T-helper 2 cell treated with Interferon-gamma antibody and Interleukin-4, amounts not matched to agents 5 μg/mL and 100 μg/mL, for 36 hours (primary cell): ENCODE results near the gene ASAP2.
"Not testable (repeated sequence)": the region's sequence is repeated elsewhere in the genome, so short reads cannot be mapped to it uniquely, and the experiment has no call there.

Experiments
- DNase-seq: peaks from one replicate; pipeline ENCODE4 v3.0.0; 2021; ENCODE audit warnings: low spot score
- H3K27ac Mint-ChIP-seq: one replicate; pipeline ENCODE4 v1.8.0; 2021; ENCODE audit warnings: mild to moderate bottlenecking, mixed read lengths
- H3K27me3 Mint-ChIP-seq: one replicate; pipeline ENCODE4 v1.8.0; 2021; ENCODE audit warnings: low read depth, mixed read lengths
- H3K36me3 Mint-ChIP-seq: one replicate; pipeline ENCODE4 v1.8.0; 2021; ENCODE audit warnings: low read depth, mixed read lengths
- H3K4me1 Mint-ChIP-seq: one replicate; pipeline ENCODE4 v1.8.0; 2021; ENCODE audit warnings: low read depth, mixed read lengths
- H3K4me3 Mint-ChIP-seq: one replicate; pipeline ENCODE4 v1.8.0; 2022; ENCODE audit warnings: mild to moderate bottlenecking, moderate library complexity, mixed read lengths
- H3K9me3 Mint-ChIP-seq: one replicate; pipeline ENCODE4 v1.8.0; 2021; ENCODE audit warnings: mixed read lengths

The ASAP2 gene

DNA sequence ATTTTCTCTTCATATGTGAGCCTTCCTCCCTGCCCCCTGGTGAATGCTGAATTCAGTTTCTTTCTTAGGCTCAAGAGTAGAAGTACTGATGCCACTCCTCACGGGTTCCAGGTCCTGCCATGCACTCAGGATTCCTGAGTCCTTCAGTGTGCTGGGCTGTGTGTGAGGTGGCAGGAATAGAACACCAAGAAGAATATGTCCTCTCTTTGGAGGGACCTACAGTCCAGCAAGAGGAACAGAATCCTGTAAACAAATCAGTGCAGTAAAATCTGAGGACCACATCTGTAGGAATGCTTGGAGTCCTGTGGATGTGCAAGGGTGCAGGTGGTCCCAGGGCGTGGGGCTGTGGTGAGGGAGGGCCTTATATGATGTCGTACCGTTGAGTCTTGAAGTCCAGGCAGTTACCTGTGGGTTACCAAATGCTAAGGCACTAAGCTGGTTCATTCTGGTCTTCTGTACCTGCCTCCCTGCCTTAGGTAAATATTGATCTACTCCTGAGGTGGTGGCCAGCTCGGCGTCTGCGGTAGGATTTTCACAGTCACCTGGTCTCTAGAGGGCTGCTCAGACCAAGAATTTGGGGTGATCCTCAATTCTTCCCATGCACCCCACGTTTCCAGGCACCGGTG, 5.5 kb downstream of the ASAP2 start:
- peaks cover 2% of the 10 kb centered on the region for H3K4me1 Mint-ChIP-seq
- no peak for DNase-seq
- H3K27ac Mint-ChIP-seq = no peak overlapping the region
- no peak overlapping the region for H3K4me3 Mint-ChIP-seq
- peaks cover 38% of the 10 kb centered on the region for H3K27me3 Mint-ChIP-seq
- H3K36me3 Mint-ChIP-seq = no peaks in the 10 kb centered on the region
- H3K9me3 Mint-ChIP-seq = no peaks in the 10 kb centered on the region

DNA sequence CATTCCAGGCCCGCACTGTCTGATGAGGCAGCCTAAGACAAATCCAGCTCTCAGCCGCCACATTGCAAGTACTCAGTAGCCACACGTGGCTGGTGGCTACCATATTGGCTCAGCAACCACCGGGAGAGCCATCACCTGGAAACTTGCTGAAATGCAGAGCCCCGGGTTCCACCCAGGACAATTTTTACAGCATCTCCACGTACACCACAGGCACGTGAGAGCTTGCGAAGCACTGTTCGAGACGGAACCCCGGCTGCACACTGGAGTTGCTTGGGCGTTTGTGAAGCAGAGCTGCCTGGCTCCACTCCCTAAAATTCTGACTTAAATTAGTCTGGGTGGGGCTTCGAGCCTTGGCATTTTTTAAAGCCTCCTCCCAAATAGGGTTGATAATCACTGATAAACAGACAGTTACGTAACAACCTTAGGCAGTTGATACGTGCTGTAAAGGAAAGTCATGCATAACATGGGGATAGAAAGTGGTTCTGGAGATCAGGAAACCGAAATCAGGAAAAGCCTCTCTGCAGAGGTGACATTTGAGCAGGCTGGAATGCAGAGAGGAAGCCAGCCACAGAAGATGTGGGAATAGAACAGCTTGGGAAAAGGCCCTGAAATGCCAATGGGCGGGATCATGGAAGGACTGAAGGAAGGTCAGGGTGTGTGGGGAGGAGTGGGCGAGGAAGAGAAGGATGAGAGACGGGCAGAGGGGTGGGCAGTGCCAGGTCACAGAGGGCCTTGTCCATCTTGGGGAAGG, 6.2 kb downstream of the ASAP2 start:
- no peaks in the 10 kb centered on the region for H3K9me3 Mint-ChIP-seq
- peaks cover 1% of the 10 kb centered on the region for H3K4me1 Mint-ChIP-seq
- H3K27ac Mint-ChIP-seq = no peak overlapping the region
- DNase-seq = no peak
- no peak overlapping the region for H3K4me3 Mint-ChIP-seq
- no peaks in the 10 kb centered on the region for H3K36me3 Mint-ChIP-seq
- H3K27me3 Mint-ChIP-seq = peaks cover 39% of the 10 kb centered on the region

DNA sequence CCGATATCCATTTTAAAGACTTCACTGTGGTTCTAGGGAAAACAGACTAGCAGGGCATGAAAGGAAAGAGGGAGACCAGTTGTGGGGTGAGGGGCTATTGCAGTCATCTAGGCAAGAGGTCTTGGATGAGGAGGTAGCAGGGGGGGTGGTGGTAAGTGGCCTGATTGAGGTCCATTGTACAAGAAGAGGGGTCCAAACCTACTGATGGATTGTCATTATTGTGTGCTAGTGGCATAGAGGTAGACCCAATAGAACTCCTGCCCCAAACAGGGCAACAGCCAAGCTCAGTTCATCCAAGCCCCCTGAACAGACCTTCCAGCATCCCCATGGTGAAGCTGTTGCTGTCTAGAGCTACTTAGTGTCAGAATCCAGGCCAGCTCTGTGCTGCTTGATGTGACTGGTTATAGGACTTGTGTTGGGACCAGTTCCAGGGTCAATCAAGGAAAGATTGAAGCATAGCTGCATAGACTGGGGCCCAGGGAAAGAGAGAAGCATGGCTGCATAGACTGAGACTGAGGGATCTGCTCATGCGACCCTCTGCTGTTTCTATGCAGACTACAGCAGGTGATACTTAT, 7.0 kb downstream of the ASAP2 start:
- Mint-ChIP-seq H3K36me3 (no peaks in the 10 kb centered on the region), H3K4me1 (no peaks in the 10 kb centered on the region), H3K9me3 (no peaks in the 10 kb centered on the region)

GRCh38 chr2:9214873-9215272, 8.3 kb downstream of the ASAP2 start:
- no peaks in the 10 kb centered on the region for H3K9me3 Mint-ChIP-seq
- peaks cover 28% of the 10 kb centered on the region for H3K27me3 Mint-ChIP-seq
- H3K36me3 Mint-ChIP-seq = no peaks in the 10 kb centered on the region
- H3K4me1 Mint-ChIP-seq = no peaks in the 10 kb centered on the region
- DNase-seq = no peak
- no peak overlapping the region for H3K27ac Mint-ChIP-seq
- no peak overlapping the region for H3K4me3 Mint-ChIP-seq

More for the DNA sequence above, 7.0 kb downstream of the ASAP2 start:
- Mint-ChIP-seq H3K27me3 (peaks cover 36% of the 10 kb centered on the region), H3K27ac (no peak overlapping the region), H3K4me3 (no peak overlapping the region)
- no peak for DNase-seq

- Mint-ChIP-seq H3K27me3 (peaks cover 26% of the 10 kb centered on the region), H3K36me3 (no peaks in the 10 kb centered on the region), H3K4me1 (no peaks in the 10 kb centered on the region), H3K4me3 (no peak overlapping the region), H3K27ac (no peak overlapping the region), H3K9me3 (no peaks in the 10 kb centered on the region)
- DNase-seq = no peak
Observed at GRCh38 chr2:9215680-9216079, 9.1 kb downstream of the ASAP2 start.

DNA sequence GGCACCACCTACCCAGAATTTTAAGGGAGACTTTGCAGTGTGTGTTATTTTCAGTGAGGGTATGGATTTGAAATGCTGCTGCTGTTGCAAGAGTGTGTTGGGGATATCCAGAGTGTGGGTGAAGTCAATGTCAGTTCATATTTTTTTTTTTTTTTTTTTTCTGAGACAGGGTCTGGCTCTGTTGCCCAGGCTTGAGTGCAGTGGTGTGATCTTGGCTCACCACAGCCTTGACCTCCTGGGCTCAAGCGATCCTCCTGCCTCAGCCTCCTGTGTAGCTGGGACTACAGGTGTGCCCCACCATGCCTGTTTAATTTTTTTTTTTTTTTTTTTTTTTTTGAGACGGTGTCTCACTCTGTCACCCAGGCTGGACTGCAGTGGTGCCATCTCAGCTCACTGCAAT, 9.5 kb downstream of the ASAP2 start:
- H3K9me3 Mint-ChIP-seq, DNase-seq, H3K4me3 Mint-ChIP-seq, H3K4me1 Mint-ChIP-seq, H3K27ac Mint-ChIP-seq, H3K36me3 Mint-ChIP-seq: not testable (repeated sequence)
- H3K27me3 Mint-ChIP-seq = peaks cover 30% of the 10 kb centered on the region

- Mint-ChIP-seq H3K4me3 (no peak overlapping the region), H3K36me3 (no peaks in the 10 kb centered on the region), H3K9me3 (no peaks in the 10 kb centered on the region), H3K27ac (no peak overlapping the region), H3K27me3 (peaks cover 20% of the 10 kb centered on the region), H3K4me1 (no peaks in the 10 kb centered on the region)
- no peak for DNase-seq
Observed at GRCh38 chr2:9217838-9218770, 11.5 kb downstream of the ASAP2 start.

DNA sequence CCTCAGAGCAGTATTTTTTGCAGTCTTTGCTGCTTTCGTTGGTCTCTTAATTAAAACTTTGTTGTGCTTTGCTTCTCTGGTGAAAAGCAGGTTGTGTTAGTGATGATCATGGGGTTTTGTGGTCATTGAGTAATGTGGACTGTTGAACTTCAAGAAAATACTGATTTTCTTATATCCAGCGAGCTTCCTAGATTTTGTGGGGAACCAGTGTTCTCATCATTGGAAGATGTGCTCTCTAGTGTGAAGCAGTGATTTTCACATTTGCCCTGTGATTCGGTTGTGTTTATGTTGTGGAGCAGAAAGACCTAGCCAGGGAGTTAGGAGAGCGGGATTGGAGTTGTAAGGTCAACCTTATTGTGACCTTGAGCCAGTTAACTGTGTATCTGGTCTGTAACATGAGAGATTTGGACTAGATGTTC, 12.4 kb downstream of the ASAP2 start:
- Mint-ChIP-seq H3K27ac (no peak overlapping the region), H3K27me3 (peaks cover 18% of the 10 kb centered on the region), H3K4me1 (no peaks in the 10 kb centered on the region), H3K36me3 (no peaks in the 10 kb centered on the region), H3K9me3 (no peaks in the 10 kb centered on the region), H3K4me3 (no peak overlapping the region)
- no peak for DNase-seq

DNA sequence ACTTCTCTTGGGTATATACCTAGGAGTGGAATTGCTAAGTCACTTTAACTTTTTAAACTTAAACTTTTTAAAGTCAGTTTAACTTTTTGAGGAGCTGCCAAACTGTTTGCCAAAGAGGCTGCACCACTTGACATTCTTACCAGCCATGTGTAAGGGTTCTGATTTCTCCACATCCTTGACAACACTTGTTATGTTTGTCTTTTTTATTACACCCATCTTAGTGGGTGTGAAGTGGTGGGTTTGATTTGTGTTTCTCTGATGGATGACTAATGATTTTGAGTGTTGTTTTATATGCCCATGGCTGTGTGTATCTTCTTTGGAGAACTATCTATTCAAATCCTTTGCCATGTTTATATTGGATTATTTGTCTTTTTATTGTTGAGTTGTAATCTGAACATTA, 13.6 kb downstream of the ASAP2 start:
- H3K27me3 Mint-ChIP-seq = peaks cover 23% of the 10 kb centered on the region

GRCh38 chr2:9221223-9221622, 14.6 kb downstream of the ASAP2 start:
- no peak for DNase-seq
- Mint-ChIP-seq H3K27ac (no peak overlapping the region), H3K9me3 (no peaks in the 10 kb centered on the region), H3K4me3 (no peak overlapping the region), H3K4me1 (no peaks in the 10 kb centered on the region), H3K27me3 (peaks cover 27% of the 10 kb centered on the region), H3K36me3 (no peaks in the 10 kb centered on the region)

More for the DNA sequence above, 13.6 kb downstream of the ASAP2 start:
- no peaks in the 10 kb centered on the region for H3K9me3 Mint-ChIP-seq
- no peaks in the 10 kb centered on the region for H3K4me1 Mint-ChIP-seq
- DNase-seq = no peak
- no peak overlapping the region for H3K4me3 Mint-ChIP-seq
- H3K36me3 Mint-ChIP-seq = no peaks in the 10 kb centered on the region
- no peak overlapping the region for H3K27ac Mint-ChIP-seq

GRCh38 chr2:9222239-9222892, 15.8 kb downstream of the ASAP2 start:
- H3K27me3 Mint-ChIP-seq = peaks cover 24% of the 10 kb centered on the region
- H3K27ac Mint-ChIP-seq = no peak overlapping the region

DNA sequence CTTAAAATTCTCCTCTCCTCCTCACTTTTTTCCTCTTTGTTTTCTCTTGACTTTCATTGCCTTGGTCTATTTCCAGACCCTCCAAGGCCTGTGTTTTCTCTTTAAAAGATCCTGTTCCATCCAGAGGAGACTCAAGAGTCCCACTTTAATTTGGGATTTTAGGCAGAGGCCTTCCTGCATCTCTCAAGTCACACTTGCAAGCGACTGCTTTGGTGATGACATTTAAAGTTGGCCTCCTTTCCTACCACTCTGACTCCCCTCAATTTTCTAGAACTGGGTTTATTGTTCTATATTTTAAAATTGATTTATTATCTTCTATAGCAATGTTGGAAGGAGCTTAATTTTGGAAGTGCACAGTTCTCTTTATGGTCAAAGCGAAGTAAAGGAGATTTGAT, 16.3 kb downstream of the ASAP2 start:
- no peaks in the 10 kb centered on the region for H3K36me3 Mint-ChIP-seq
- H3K4me1 Mint-ChIP-seq = no peaks in the 10 kb centered on the region
- no peak for DNase-seq
- no peak overlapping the region for H3K4me3 Mint-ChIP-seq
- H3K27ac Mint-ChIP-seq = no peak overlapping the region
- peaks cover 26% of the 10 kb centered on the region for H3K27me3 Mint-ChIP-seq
- H3K9me3 Mint-ChIP-seq = no peaks in the 10 kb centered on the region

More at GRCh38 chr2:9222239-9222892, 15.8 kb downstream of the ASAP2 start:
- H3K4me1 Mint-ChIP-seq = no peaks in the 10 kb centered on the region
- no peaks in the 10 kb centered on the region for H3K9me3 Mint-ChIP-seq
- H3K4me3 Mint-ChIP-seq = no peak overlapping the region
- H3K36me3 Mint-ChIP-seq = no peaks in the 10 kb centered on the region
- no peak for DNase-seq

- Mint-ChIP-seq H3K4me1 (no peaks in the 10 kb centered on the region), H3K27me3 (peaks cover 16% of the 10 kb centered on the region), H3K36me3 (no peaks in the 10 kb centered on the region), H3K4me3 (no peak overlapping the region), H3K9me3 (no peaks in the 10 kb centered on the region), H3K27ac (no peak overlapping the region)
- DNase-seq = no peak
Observed at GRCh38 chr2:9225806-9226205, 19.2 kb downstream of the ASAP2 start.
